NCI-H446 treated with DMSO at 0.1 percent for 48 hours (cell line): ENCODE data around the gene DNAJC19.

Experiments used
- DNase-seq: peaks from one replicate; lab custom pipeline; 2025; lab: John Stamatoyannopoulos, UW

DNAJC19 gene

GRCh38 chr3:180961087-180961486 is 28.4 kb downstream of the DNAJC19 start:
- DNase-seq = no peak

- no peak for DNase-seq
Measured at GRCh38 chr3:180959691-180960090, 29.8 kb downstream of the DNAJC19 start.

GRCh38 chr3:180947761-180948390 is 41.7 kb downstream of the DNAJC19 start:
- DNase-seq = no peak

- no peak for DNase-seq
Measured at GRCh38 chr3:180940826-180941225, 48.7 kb downstream of the DNAJC19 start.

GRCh38 chr3:180934638-180935037 is 54.9 kb downstream of the DNAJC19 start:
- DNase-seq = no peak
